GM19467 (cell line): Measurements from ENCODE around the gene TTC23.
"Not testable (repeated sequence)": the region's sequence is repeated elsewhere in the genome, so short reads cannot be mapped to it uniquely, and the experiment has no call there.

Experiments
- ATAC-seq: cut with Tn5 transposase; IDR thresholded peaks from one replicate; pipeline ENCODE4 v1.9.1; 2021; ENCODE audit warnings: mild to moderate bottlenecking, moderate library complexity; ENCODE audit not compliant: unreplicated experiment

Gene TTC23

GRCh38 chr15:99201408-99202175, 47.8 kb downstream of the TTC23 start:
- ATAC-seq, result no peak

GRCh38 chr15:99197856-99198255, 51.5 kb downstream of the TTC23 start:
- ATAC-seq, result no peak

- not testable (repeated sequence) for ATAC-seq
Measured at GRCh38 chr15:99192181-99192580, 57.2 kb downstream of the TTC23 start.

GRCh38 chr15:99187936-99188335, 61.4 kb downstream of the TTC23 start:
- ATAC-seq, result no peak

- no peak for ATAC-seq
Measured at GRCh38 chr15:99185414-99186130, 63.8 kb downstream of the TTC23 start.

GRCh38 chr15:99182791-99183190, 66.6 kb downstream of the TTC23 start:
- no peak for ATAC-seq

GRCh38 chr15:99181545-99181971, 67.8 kb downstream of the TTC23 start:
- ATAC-seq, result no peak

- ATAC-seq, result no peak
Measured at GRCh38 chr15:99180964-99181306, 68.4 kb downstream of the TTC23 start.

- no peak for ATAC-seq
Measured at GRCh38 chr15:99180086-99180963, 69.1 kb downstream of the TTC23 start.

GRCh38 chr15:99177679-99178078, 71.7 kb downstream of the TTC23 start:
- no peak for ATAC-seq

- ATAC-seq, result no peak
Measured at GRCh38 chr15:99176757-99177156, 72.6 kb downstream of the TTC23 start.

GRCh38 chr15:99174567-99175395, 74.6 kb downstream of the TTC23 start:
- ATAC-seq, result no peak

GRCh38 chr15:99172989-99173388, 76.4 kb downstream of the TTC23 start:
- ATAC-seq, result no peak

GRCh38 chr15:99172171-99172570, 77.2 kb downstream of the TTC23 start:
- no peak for ATAC-seq

- ATAC-seq, result no peak
Measured at GRCh38 chr15:99170476-99171065, 78.8 kb downstream of the TTC23 start.

- no peak for ATAC-seq
Measured at GRCh38 chr15:99169769-99170311, 79.5 kb downstream of the TTC23 start.

GRCh38 chr15:99168601-99169580, 80.5 kb downstream of the TTC23 start:
- ATAC-seq, result no peak

GRCh38 chr15:99167640-99168039, 81.7 kb downstream of the TTC23 start:
- no peak for ATAC-seq

GRCh38 chr15:99167201-99167600, 82.2 kb downstream of the TTC23 start:
- ATAC-seq, result no peak
